Astrocyte (in vitro differentiated cells and primary cell): ENCODE data around the gene CABLES1. TPM values are rescaled to one million over a fixed set of nuclear protein-coding genes. Genes with fewer than 3 reads are reported as not detected.
A peak's percentile ranks its signal among the peaks of the same experiment; 100 is the strongest.

ENCODE experiments used
- DNase-seq: peaks from one replicate; pipeline ENCODE4 v3.0.0-alpha.2; 2010; ENCODE audit warnings: low read depth
- FAIRE-seq: peaks from 2 replicates; lab custom pipeline; 2011; peaks lifted over from hg19 to GRCh38; lab: Jason Lieb, UNC
- H2AFZ ChIP-seq: 2 replicates; pipeline ENCODE4 v1.6.0; 2012; ENCODE audit warnings: low read depth, low read length, inconsistent platforms
- H3K27ac ChIP-seq: 2 replicates; pipeline ENCODE4 v1.5.1; 2011; ENCODE audit warnings: low read depth, low read length, inconsistent platforms
- H3K27me3 ChIP-seq: 2 replicates; pipeline ENCODE4 v1.6.0; 2011; ENCODE audit warnings: low read length, inconsistent platforms; ENCODE audit not compliant: insufficient read depth
- H3K36me3 ChIP-seq: 2 replicates; pipeline ENCODE4 v1.5.1; 2011; ENCODE audit warnings: low read length, inconsistent platforms; ENCODE audit not compliant: insufficient read depth
- H3K4me1 ChIP-seq: 2 replicates; pipeline ENCODE4 v1.5.1; 2011; ENCODE audit warnings: low read length, inconsistent platforms; ENCODE audit not compliant: insufficient read depth
- H3K4me2 ChIP-seq: 2 replicates; pipeline ENCODE4 v1.6.0; 2012; ENCODE audit warnings: low read length, inconsistent platforms
- H3K4me3 ChIP-seq: 2 replicates; pipeline ENCODE4 v1.5.1; 2011; ENCODE audit warnings: low read depth, mild to moderate bottlenecking, low read length, inconsistent platforms; ENCODE audit not compliant: insufficient read depth
- H3K79me2 ChIP-seq: 2 replicates; pipeline ENCODE4 v1.6.0; 2012; ENCODE audit warnings: mild to moderate bottlenecking, low read length, inconsistent platforms; ENCODE audit not compliant: insufficient read depth
- H3K9ac ChIP-seq: 2 replicates; pipeline ENCODE4 v1.6.0; 2012; ENCODE audit warnings: mild to moderate bottlenecking, low read length, inconsistent platforms
- H3K9me3 ChIP-seq: 2 replicates; pipeline ENCODE4 v1.5.1; 2012; ENCODE audit warnings: low read depth, mild to moderate bottlenecking, low read length, inconsistent platforms; ENCODE audit not compliant: insufficient read depth
- H4K20me1 ChIP-seq: 2 replicates; pipeline ENCODE4 v1.6.0; 2012; ENCODE audit warnings: low read length, inconsistent platforms; ENCODE audit not compliant: insufficient read depth
- H3K27ac Mint-ChIP-seq: one replicate; pipeline ENCODE4 v1.8.0; 2021; ENCODE audit warnings: mild to moderate bottlenecking, mixed read lengths; ENCODE audit not compliant: unreplicated experiment
- H3K27me3 Mint-ChIP-seq: one replicate; pipeline ENCODE4 v1.8.0; 2021; ENCODE audit warnings: low read depth, mixed read lengths; ENCODE audit not compliant: unreplicated experiment
- H3K36me3 Mint-ChIP-seq: one replicate; pipeline ENCODE4 v1.8.0; 2021; ENCODE audit warnings: low read depth, mixed read lengths; ENCODE audit not compliant: unreplicated experiment
- H3K4me1 Mint-ChIP-seq: one replicate; pipeline ENCODE4 v1.8.0; 2021; ENCODE audit warnings: low read depth, mixed read lengths; ENCODE audit not compliant: unreplicated experiment
- H3K4me3 Mint-ChIP-seq: one replicate; pipeline ENCODE4 v1.8.0; 2021; ENCODE audit warnings: mild to moderate bottlenecking, moderate library complexity, mixed read lengths; ENCODE audit not compliant: unreplicated experiment
- H3K9me3 Mint-ChIP-seq: one replicate; pipeline ENCODE4 v1.8.0; 2021; ENCODE audit warnings: mild to moderate bottlenecking, mixed read lengths; ENCODE audit not compliant: unreplicated experiment
- CTCF ChIP-seq: IDR thresholded peaks from 2 replicates; pipeline ENCODE4 v1.5.1; 2011; ENCODE audit warnings: low read depth, mild to moderate bottlenecking, inconsistent platforms, low read length, moderate library complexity; ENCODE audit not compliant: insufficient read depth
- EZH2 ChIP-seq: IDR thresholded peaks from 2 replicates; pipeline ENCODE4 v1.6.1; 2012; ENCODE audit warnings: mild to moderate bottlenecking, low read length, inconsistent platforms; ENCODE audit not compliant: insufficient read depth
- total RNA-seq: library from RNA; stranded (reverse); gene quantifications from 2 replicates; pipeline ENCODE4 v1.2.1, GENCODE V29; 2021

CABLES1 gene
- total RNA-seq, 1 donor from 2014 or later, result 14.5 TPM

GRCh38 chr18:23281626-23282436 lies 146.5 kb downstream of the CABLES1 start:
- H3K4me1 Mint-ChIP-seq, result peaks cover 21% of the 10 kb centered on the region
- peaks cover 10% of the 10 kb centered on the region for H3K9me3 Mint-ChIP-seq
- Histone ChIP-seq H3K4me1 (peaks cover 17% of the 10 kb centered on the region), H3K9ac (no peak overlapping the region), H4K20me1 (no peaks in the 10 kb centered on the region), H3K27ac (no peak overlapping the region), H2AFZ (no peak overlapping the region), H3K36me3 (peaks cover 2% of the 10 kb centered on the region), H3K79me2 (no peaks in the 10 kb centered on the region), H3K4me2 (peak overlapping the region; percentile 25), H3K9me3 (no peaks in the 10 kb centered on the region), H3K27me3 (no peaks in the 10 kb centered on the region), H3K4me3 (no peak overlapping the region)
- H3K4me3 Mint-ChIP-seq, result no peak overlapping the region
- FAIRE-seq, result no peak
- no peak for DNase-seq
- TF ChIP-seq EZH2 (no peak), CTCF (no peak)
- no peaks in the 10 kb centered on the region for H3K27me3 Mint-ChIP-seq
- H3K36me3 Mint-ChIP-seq, result peaks cover 9% of the 10 kb centered on the region
- no peak overlapping the region for H3K27ac Mint-ChIP-seq

GRCh38 chr18:23282437-23282781 lies 147.1 kb downstream of the CABLES1 start:
- Histone ChIP-seq H3K36me3 (peaks cover 1% of the 10 kb centered on the region), H3K4me2 (peak overlapping the region; percentile 25), H4K20me1 (no peaks in the 10 kb centered on the region), H3K4me3 (no peak overlapping the region), H3K27me3 (no peaks in the 10 kb centered on the region), H2AFZ (no peak overlapping the region), H3K4me1 (peaks cover 17% of the 10 kb centered on the region), H3K9ac (no peak overlapping the region), H3K27ac (no peak overlapping the region), H3K9me3 (no peaks in the 10 kb centered on the region), H3K79me2 (no peaks in the 10 kb centered on the region)
- H3K9me3 Mint-ChIP-seq, result peaks cover 6% of the 10 kb centered on the region
- no peak for FAIRE-seq
- H3K27ac Mint-ChIP-seq, result no peak overlapping the region
- no peak for TF ChIP-seq CTCF
- no peak for TF ChIP-seq EZH2
- H3K4me3 Mint-ChIP-seq, result no peak overlapping the region
- no peaks in the 10 kb centered on the region for H3K27me3 Mint-ChIP-seq
- peaks cover 8% of the 10 kb centered on the region for H3K36me3 Mint-ChIP-seq
- peaks cover 26% of the 10 kb centered on the region for H3K4me1 Mint-ChIP-seq
- DNase-seq, result no peak

GRCh38 chr18:23283916-23284430 lies 148.7 kb downstream of the CABLES1 start:
- H3K4me3 Mint-ChIP-seq, result no peak overlapping the region
- peaks cover 2% of the 10 kb centered on the region for H3K36me3 Mint-ChIP-seq
- H3K9me3 Mint-ChIP-seq, result peaks cover 6% of the 10 kb centered on the region
- Histone ChIP-seq H3K27ac (peak overlapping the region; percentile 6), H3K79me2 (no peaks in the 10 kb centered on the region), H2AFZ (no peak overlapping the region), H3K4me1 (peaks cover 17% of the 10 kb centered on the region), H3K9me3 (no peaks in the 10 kb centered on the region), H3K4me3 (no peak overlapping the region), H3K27me3 (no peaks in the 10 kb centered on the region), H4K20me1 (no peaks in the 10 kb centered on the region), H3K4me2 (peak overlapping the region; percentile 40), H3K36me3 (no peaks in the 10 kb centered on the region), H3K9ac (no peak overlapping the region)
- FAIRE-seq (no peak), DNase-seq (peak; percentile 69)
- no peak overlapping the region for H3K27ac Mint-ChIP-seq
- no peaks in the 10 kb centered on the region for H3K27me3 Mint-ChIP-seq
- no peak for TF ChIP-seq CTCF
- TF ChIP-seq EZH2, result no peak
- peaks cover 38% of the 10 kb centered on the region for H3K4me1 Mint-ChIP-seq
